B cell (primary cell): Measurements from ENCODE around the gene CHRNA4. TPM values are rescaled to one million over a fixed set of nuclear protein-coding genes. Genes with fewer than 3 reads are reported as not detected.

Experiments used
- ATAC-seq: fragments of 200-7000 bp; cut with Tn5 transposase; one replicate; pipeline ENCODE4 v1.10.0; 2021; ENCODE audit warnings: low read depth, mild to moderate bottlenecking, moderate number of reproducible peaks, moderate library complexity
- CTCF ChIA-PET: fragments of 350-600 bp; sonication (Branson Sonifier 250); formaldehyde crosslinking; loops from one replicate; lab custom pipeline; 2021; ENCODE audit warnings: antibody characterized with exemption, inconsistent platforms; lab: Charles Lee
- POLR2A ChIA-PET: fragments of 350-600 bp; sonication (Branson Sonifier 250); formaldehyde crosslinking; loops from one replicate; lab custom pipeline; 2021; ENCODE audit warnings: antibody characterized with exemption; lab: Charles Lee
- DNase-seq: peaks from one replicate; pipeline ENCODE4 v3.0.0; 2013
- H2AFZ ChIP-seq: 2 replicates; pipeline ENCODE4 v1.6.1; 2012; ENCODE audit warnings: mild to moderate bottlenecking, low read depth, low read length; ENCODE audit not compliant: insufficient read depth, poor library complexity, severe bottlenecking
- H3K27ac ChIP-seq, 2 donors: 1 replicate in 1 of 2; 2 replicates in 1 of 2; pipeline ENCODE4 v1.5.1; 2012 to 2013; ENCODE audit warnings: low read length in 2 of 2, mild to moderate bottlenecking in 2 of 2, moderate library complexity in 1 of 2
- H3K27me3 ChIP-seq, 4 experiments: fragments of 200-600 bp in 1 of 4; sonication (generic) in 1 of 4; replicated peaks in 1 of 4; 1 replicate in 2 of 4; 2 replicates in 2 of 4; pipeline versions ENCODE4 v1.6.1 to v1.7.0; 2013 to 2016; ENCODE audit warnings: low read length in 3 of 4, mild to moderate bottlenecking in 2 of 4, mixed read lengths in 1 of 4, moderate library complexity in 1 of 4; ENCODE audit not compliant: insufficient read depth in 4 of 4, control insufficient read depth in 3 of 4; ENCODE audit errors: control extremely low read depth in 1 of 4
- H3K36me3 ChIP-seq, 2 experiments: replicated peaks in 1 of 2; 1 replicate in 1 of 2; 2 replicates in 1 of 2; pipeline versions ENCODE4 v1.6.1 to v1.7.1; 2013; ENCODE audit warnings: low read length in 1 of 2; ENCODE audit not compliant: insufficient read depth in 2 of 2, control insufficient read depth in 1 of 2; ENCODE audit errors: control extremely low read depth in 1 of 2, extremely low read depth in 1 of 2
- H3K4me1 ChIP-seq, 2 donors: fragments of 200-600 bp in 1 of 2; sonication (generic) in 1 of 2; 1 replicate in 1 of 2; 2 replicates in 1 of 2; pipeline versions ENCODE4 v1.5.1 to v1.6.1; 2013 to 2017; ENCODE audit warnings: low read length in 2 of 2; ENCODE audit not compliant: control insufficient read depth in 2 of 2, insufficient read depth in 2 of 2
- H3K4me2 ChIP-seq: replicated peaks from 2 replicates; pipeline ENCODE3; 2012; ENCODE audit warnings: mild to moderate bottlenecking, low read depth, low read length; ENCODE audit not compliant: poor library complexity, severe bottlenecking
- H3K4me3 ChIP-seq, 5 experiments: fragments of 200-600 bp in 1 of 5; sonication (generic) in 1 of 5; 1 replicate in 3 of 5; 2 replicates in 2 of 5; pipeline versions ENCODE4 v1.5.1 to v1.7.0; 2011 to 2016; ENCODE audit warnings: low read length in 4 of 5, mild to moderate bottlenecking in 4 of 5, low read depth in 2 of 5, control low read depth in 1 of 5, moderate library complexity in 1 of 5; ENCODE audit not compliant: insufficient read depth in 1 of 5; ENCODE audit errors: control extremely low read depth in 1 of 5, extremely low read depth in 1 of 5
- H3K79me2 ChIP-seq: fragments of 200-600 bp; sonication (generic); one replicate; pipeline ENCODE4 v1.6.0; 2016; ENCODE audit warnings: low read length; ENCODE audit not compliant: control insufficient read depth, insufficient read depth
- H3K9ac ChIP-seq: fragments of 200-600 bp; sonication (generic); 2 replicates; pipeline ENCODE4 v1.6.1; 2017; ENCODE audit warnings: mild to moderate bottlenecking, low read length, moderate library complexity
- H3K9me3 ChIP-seq, 3 donors: one replicate each; pipeline versions ENCODE4 v1.6.1 to v1.7.1; 2013; ENCODE audit warnings: low read length in 2 of 3; ENCODE audit not compliant: control insufficient read depth in 2 of 3, insufficient read depth in 1 of 3; ENCODE audit errors: control extremely low read depth in 1 of 3
- H4K20me1 ChIP-seq: 2 replicates; pipeline ENCODE4 v1.6.0; 2012; ENCODE audit warnings: mild to moderate bottlenecking, low read length; ENCODE audit not compliant: insufficient read depth, control insufficient read depth, poor library complexity, severe bottlenecking
- H3K27ac Mint-ChIP-seq: one replicate; pipeline ENCODE4 v1.8.0; 2021; ENCODE audit warnings: mixed read lengths
- H3K27me3 Mint-ChIP-seq: one replicate; pipeline ENCODE4 v1.8.0; 2021; ENCODE audit warnings: mixed read lengths
- H3K4me1 Mint-ChIP-seq: one replicate; pipeline ENCODE4 v1.8.0; 2021; ENCODE audit warnings: mixed read lengths
- H3K4me3 Mint-ChIP-seq: one replicate; pipeline ENCODE4 v1.8.0; 2021; ENCODE audit warnings: mixed read lengths
- H3K9me3 Mint-ChIP-seq: one replicate; pipeline ENCODE4 v1.8.0; 2022; ENCODE audit warnings: mixed read lengths; ENCODE audit not compliant: insufficient read depth
- CTCF ChIP-seq: fragments of 200-600 bp; IDR thresholded peaks from one replicate; pipeline ENCODE4 v1.8.0; 2022; ENCODE audit warnings: antibody characterized with exemption, mild to moderate bottlenecking
- EZH2 ChIP-seq: IDR thresholded peaks from 2 replicates; pipeline ENCODE4 v1.6.1; 2012; ENCODE audit warnings: borderline replicate concordance, low read depth, mild to moderate bottlenecking, moderate library complexity, low read length; ENCODE audit not compliant: insufficient read depth, poor library complexity, severe bottlenecking
- WGBS: methylation state at CpG from one replicate; pipeline ENCODE4 v1.1.5; 2013; ENCODE audit warnings: missing lambda C conversion rate; ENCODE audit not compliant: insufficient coverage; 5-methylcytosine and 5-hydroxymethylcytosine counted together
- intact Hi-C: fragments of 100-400 bp; cut with micrococcal nuclease; formaldehyde crosslinking; loops from one replicate; pipeline ENCODE4 v1.10.0; 2022
- polyA plus RNA-seq: library from polyadenylated mRNA; depleted of rRNA; stranded (reverse); fragments of >200 nt; gene quantifications from 2 replicates; pipeline ENCODE4 v1.2.3, GENCODE V29; 2012
- total RNA-seq, 2 donors: library from RNA; stranded (reverse); fragments of 120-200 nt in 1 of 2; gene quantifications; 1 replicate in 1 of 2; 2 replicates in 1 of 2; pipeline versions ENCODE4 v1.2.3 to v1.2.4, GENCODE V29; 2013 to 2022

Gene CHRNA4
- total and polyA plus RNA-seq, 2 donors (not counting 1 experiment from before 2014, with no cell fraction given): not detected

GRCh38 chr20:63346131-63347080 lies 14.7 kb downstream of the CHRNA4 start:
- 74% methylated on average over 48 of the region's 50 CpGs for WGBS
- H3K4me1 ChIP-seq: no peaks in the 10 kb centered on the region
- no peaks in the 10 kb centered on the region for H3K27me3 ChIP-seq
- Mint-ChIP-seq H3K27ac (no peak overlapping the region), H3K9me3 (peaks cover 5% of the 10 kb centered on the region), H3K4me3 (no peak overlapping the region), H3K4me1 (no peaks in the 10 kb centered on the region), H3K27me3 (peaks cover 7% of the 10 kb centered on the region)
- TF ChIP-seq EZH2: no peak
- no peak for TF ChIP-seq CTCF
- POLR2A ChIA-PET: no interaction called here
- H3K79me2 ChIP-seq: no peaks in the 10 kb centered on the region
- intact Hi-C loops: no loop called here
- H3K36me3 ChIP-seq: no peaks in the 10 kb centered on the region
- DNase-seq (no peak), ATAC-seq (no peak)
- H3K9ac ChIP-seq: no peak overlapping the region
- peaks cover 0 to 10% (median 0%) of the 10 kb centered on the region in 3 donors for H3K9me3 ChIP-seq
- CTCF ChIA-PET: no interaction called here
- H3K4me3 ChIP-seq: no peak overlapping the region
- H2AFZ ChIP-seq: no peak overlapping the region
- no peaks in the 10 kb centered on the region for H4K20me1 ChIP-seq
- no peak overlapping the region for H3K4me2 ChIP-seq
- no peak overlapping the region for H3K27ac ChIP-seq
